ENCODE data around the gene GULP1.

The GULP1 gene

GRCh38 chr2:188610050-188610444 lies 318.4 kb downstream of the GULP1 start:
- DNase-seq, result no peak

- no peak for DNase-seq
Measured at GRCh38 chr2:188610827-188611226, 319.2 kb downstream of the GULP1 start.

GRCh38 chr2:188619146-188619545 lies 327.5 kb downstream of the GULP1 start:
- DNase-seq, result no peak

- no peak for DNase-seq
Measured at GRCh38 chr2:188620916-188621315, 329.2 kb downstream of the GULP1 start.

- DNase-seq, result no peak
Measured at GRCh38 chr2:188622601-188623260, 331.1 kb downstream of the GULP1 start.

GRCh38 chr2:188623995-188624643 lies 332.4 kb downstream of the GULP1 start:
- DNase-seq, result no peak

- DNase-seq, result no peak
Measured at GRCh38 chr2:188627471-188627870, 335.8 kb downstream of the GULP1 start.

- DNase-seq, result peak; percentile 27
Measured at GRCh38 chr2:188628989-188629752, 337.5 kb downstream of the GULP1 start.

GRCh38 chr2:188629753-188630527 lies 338.3 kb downstream of the GULP1 start:
- DNase-seq, result no peak

- no peak for DNase-seq
Measured at GRCh38 chr2:188631037-188631809, 339.5 kb downstream of the GULP1 start.

GRCh38 chr2:188634656-188635055 lies 343.0 kb downstream of the GULP1 start:
- DNase-seq, result no peak
